Measurements from ENCODE around the gene HSD3B7.

DNA sequence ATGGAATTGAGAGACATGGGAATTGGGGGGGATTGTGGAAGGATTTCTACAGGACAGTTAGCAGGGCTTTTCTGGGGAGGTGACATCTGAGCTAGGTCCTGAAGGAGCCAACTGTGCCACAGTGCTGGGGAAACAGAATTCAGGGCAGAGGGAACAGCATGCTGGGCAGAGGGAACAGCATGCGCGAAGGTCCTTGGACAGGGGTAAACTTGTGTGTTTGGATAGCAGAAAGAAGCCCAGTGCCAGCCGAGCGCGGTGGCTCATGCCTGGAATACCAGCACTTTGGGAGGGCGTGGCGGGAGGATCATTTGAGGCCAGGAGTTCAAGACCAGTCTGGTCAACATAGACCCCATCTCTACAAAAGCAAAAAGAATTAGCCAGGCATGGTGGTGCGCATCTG, 21.6 kb downstream of the HSD3B7 start:
- TF ChIP-seq POLR2A (IDR thresholded peaks at IDR 0.05): no peak
- TF ChIP-seq, protein P1, sequence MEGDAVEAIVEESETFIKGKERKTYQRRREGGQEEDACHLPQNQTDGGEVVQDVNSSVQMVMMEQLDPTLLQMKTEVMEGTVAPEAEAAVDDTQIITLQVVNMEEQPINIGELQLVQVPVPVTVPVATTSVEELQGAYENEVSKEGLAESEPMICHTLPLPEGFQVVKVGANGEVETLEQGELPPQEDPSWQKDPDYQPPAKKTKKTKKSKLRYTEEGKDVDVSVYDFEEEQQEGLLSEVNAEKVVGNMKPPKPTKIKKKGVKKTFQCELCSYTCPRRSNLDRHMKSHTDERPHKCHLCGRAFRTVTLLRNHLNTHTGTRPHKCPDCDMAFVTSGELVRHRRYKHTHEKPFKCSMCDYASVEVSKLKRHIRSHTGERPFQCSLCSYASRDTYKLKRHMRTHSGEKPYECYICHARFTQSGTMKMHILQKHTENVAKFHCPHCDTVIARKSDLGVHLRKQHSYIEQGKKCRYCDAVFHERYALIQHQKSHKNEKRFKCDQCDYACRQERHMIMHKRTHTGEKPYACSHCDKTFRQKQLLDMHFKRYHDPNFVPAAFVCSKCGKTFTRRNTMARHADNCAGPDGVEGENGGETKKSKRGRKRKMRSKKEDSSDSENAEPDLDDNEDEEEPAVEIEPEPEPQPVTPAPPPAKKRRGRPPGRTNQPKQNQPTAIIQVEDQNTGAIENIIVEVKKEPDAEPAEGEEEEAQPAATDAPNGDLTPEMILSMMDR (IDR thresholded peaks at IDR 0.05): no peak
